HEK293 (cell line): ENCODE data around the gene PLD5.

Experiments used
- CTCF ChIA-PET: fragments of 350-600 bp; formaldehyde crosslinking; extraction: SDS; loops from one replicate; lab custom pipeline; 2021; ENCODE audit warnings: antibody characterized with exemption; lab: Yijun Ruan, JAX
- POLR2A ChIA-PET: fragments of 300-600 bp; formaldehyde crosslinking; extraction: SDS; loops from one replicate; lab custom pipeline; 2020; ENCODE audit warnings: antibody characterized with exemption, inconsistent platforms; lab: Yijun Ruan, JAX
- H3K27ac ChIP-seq: fragments of 200-500 bp; sonication (Bioruptor generic); 2 replicates; pipeline ENCODE4 v1.5.1; 2014; ENCODE audit warnings: low read depth, low read length, control low read depth, inconsistent platforms; ENCODE audit errors: extremely low read depth
- H3K36me3 ChIP-seq, 2 experiments: fragments of 200-500 bp in 1 of 2; sonication (Bioruptor generic) in 1 of 2; 1 replicate in 1 of 2; 2 replicates in 1 of 2; pipeline ENCODE4 v1.5.1; 2014 to 2017; ENCODE audit warnings: inconsistent platforms in 2 of 2, low read length in 2 of 2; ENCODE audit not compliant: control insufficient read depth in 2 of 2, insufficient read depth in 1 of 2
- H3K4me1 ChIP-seq: fragments of 200-500 bp; sonication (Bioruptor generic); 2 replicates; pipeline ENCODE4 v1.5.1; 2014; ENCODE audit warnings: mild to moderate bottlenecking, low read length, inconsistent platforms; ENCODE audit not compliant: control insufficient read depth, insufficient read depth
- H3K4me3 ChIP-seq: 2 replicates; pipeline ENCODE4 v1.5.1; 2011; ENCODE audit warnings: low read depth, mild to moderate bottlenecking, control low read depth, low read length, moderate library complexity
- H3K9me3 ChIP-seq: fragments of 200-500 bp; sonication (Bioruptor generic); 2 replicates; pipeline ENCODE4 v1.5.1; 2014; ENCODE audit warnings: low read depth, low read length, inconsistent platforms; ENCODE audit not compliant: control insufficient read depth, insufficient read depth
- BCL11B ChIP-seq: fragments of 450-650 bp; formaldehyde crosslinking; IDR thresholded peaks from 2 replicates; pipeline ENCODE4 v1.5.1; 2016; ENCODE audit warnings: low read depth, missing biosample characterization, missing genetic modification characterization
- GLIS2 ChIP-seq: fragments of 450-650 bp; formaldehyde crosslinking; IDR thresholded peaks from 2 replicates; pipeline ENCODE4 v1.5.1; 2016; ENCODE audit warnings: missing biosample characterization, missing genetic modification characterization
- HIC1 ChIP-seq: fragments of 450-650 bp; formaldehyde crosslinking; IDR thresholded peaks from 2 replicates; pipeline ENCODE4 v1.5.1; 2016; ENCODE audit warnings: missing biosample characterization, missing genetic modification characterization
- KLF1 ChIP-seq: fragments of 450-650 bp; formaldehyde crosslinking; IDR thresholded peaks from 2 replicates; pipeline ENCODE4 v1.5.1; 2016; ENCODE audit warnings: missing biosample characterization, missing genetic modification characterization
- SP7 ChIP-seq: fragments of 450-650 bp; formaldehyde crosslinking; IDR thresholded peaks from 2 replicates; pipeline ENCODE4 v1.5.1; 2016; ENCODE audit warnings: missing biosample characterization, missing genetic modification characterization
- TCF7L2 ChIP-seq: IDR thresholded peaks from 2 replicates; pipeline ENCODE4 v1.6.1; 2011; ENCODE audit warnings: low read depth, mild to moderate bottlenecking, inconsistent platforms, low read length, moderate library complexity, borderline replicate concordance
- ZNF138 ChIP-seq: fragments of 450-650 bp; formaldehyde crosslinking; IDR thresholded peaks from 2 replicates; pipeline ENCODE4 v1.5.1; 2016; ENCODE audit warnings: missing biosample characterization, missing genetic modification characterization, borderline replicate concordance
- ZNF146 ChIP-seq: fragments of 450-650 bp; formaldehyde crosslinking; IDR thresholded peaks from 2 replicates; pipeline ENCODE4 v1.5.1; 2016; ENCODE audit warnings: missing biosample characterization, missing genetic modification characterization
- ZNF157 ChIP-seq: fragments of 450-650 bp; formaldehyde crosslinking; IDR thresholded peaks from 2 replicates; pipeline ENCODE4 v1.5.1; 2016; ENCODE audit warnings: missing biosample characterization, missing genetic modification characterization
- ZNF169 ChIP-seq: fragments of 450-650 bp; formaldehyde crosslinking; IDR thresholded peaks from 2 replicates; pipeline ENCODE4 v1.5.1; 2016; ENCODE audit warnings: missing biosample characterization, missing genetic modification characterization
- ZNF274 ChIP-seq, 2 experiments: fragments of 200-500 bp in 1 of 2; fragments of 450-650 bp in 1 of 2; sonication (Bioruptor generic) in 1 of 2; formaldehyde crosslinking in 1 of 2; IDR thresholded peaks; 2 replicates each; pipeline versions ENCODE4 v1.5.1 to v1.6.1; 2014 to 2016; ENCODE audit warnings: borderline replicate concordance in 1 of 2, inconsistent platforms in 1 of 2, low read length in 1 of 2, missing biosample characterization in 1 of 2, missing genetic modification characterization in 1 of 2
- ZNF311 ChIP-seq: fragments of 450-650 bp; formaldehyde crosslinking; IDR thresholded peaks from 2 replicates; pipeline ENCODE4 v1.5.1; 2017; ENCODE audit warnings: missing biosample characterization, missing genetic modification characterization, borderline replicate concordance
- ZNF404 ChIP-seq: fragments of 450-650 bp; formaldehyde crosslinking; IDR thresholded peaks from 2 replicates; pipeline ENCODE4 v1.5.1; 2017; ENCODE audit warnings: missing biosample characterization, missing genetic modification characterization
- ZNF433 ChIP-seq: fragments of 450-650 bp; formaldehyde crosslinking; IDR thresholded peaks from 2 replicates; pipeline ENCODE4 v1.5.1; 2016; ENCODE audit warnings: missing biosample characterization, missing genetic modification characterization, low read depth
- ZNF513 ChIP-seq: fragments of 450-650 bp; IDR thresholded peaks from 2 replicates; pipeline ENCODE4 v1.5.1; 2018; ENCODE audit warnings: missing biosample characterization, missing genetic modification characterization
- ZNF555 ChIP-seq: fragments of 450-650 bp; formaldehyde crosslinking; conservative IDR thresholded peaks from 2 replicates; pipeline ENCODE4 v1.5.1; 2017; ENCODE audit warnings: missing biosample characterization, mild to moderate bottlenecking, missing genetic modification characterization, inconsistent platforms
- ZNF626 ChIP-seq: fragments of 450-650 bp; sonication (Bioruptor Pico); formaldehyde crosslinking; IDR thresholded peaks from 2 replicates; pipeline ENCODE4 v1.5.1; 2018; ENCODE audit warnings: missing biosample characterization, missing genetic modification characterization, inconsistent platforms
- ZNF629 ChIP-seq: fragments of 450-650 bp; formaldehyde crosslinking; IDR thresholded peaks from 2 replicates; pipeline ENCODE4 v1.5.1; 2017; ENCODE audit warnings: missing biosample characterization, missing genetic modification characterization
- ZNF664 ChIP-seq: fragments of 450-650 bp; formaldehyde crosslinking; IDR thresholded peaks from 2 replicates; pipeline ENCODE4 v1.5.1; 2016; ENCODE audit warnings: missing biosample characterization, missing genetic modification characterization
- TF ChIP-seq, protein P1 (sequence below): fragments of 450-650 bp; formaldehyde crosslinking; IDR thresholded peaks from 2 replicates; pipeline ENCODE4 v1.5.1; 2017; ENCODE audit warnings: missing biosample characterization, missing genetic modification characterization
- TF ChIP-seq, protein P2 (sequence below): fragments of 450-650 bp; formaldehyde crosslinking; IDR thresholded peaks from 2 replicates; pipeline ENCODE4 v1.5.1; 2016; ENCODE audit warnings: missing biosample characterization, missing genetic modification characterization, low read depth

The PLD5 gene

GRCh38 chr1:242140836-242141235 is 383.7 kb downstream of the PLD5 start (continued):
- no peak for TF ChIP-seq ZNF169 (tag by site-specific recombination)

GRCh38 chr1:242139986-242140385 is 384.5 kb downstream of the PLD5 start:
- H3K4me1 ChIP-seq, result no peaks in the 10 kb centered on the region
- POLR2A ChIA-PET, result no interaction called here
- no peak overlapping the region for H3K27ac ChIP-seq
- H3K9me3 ChIP-seq, result no peaks in the 10 kb centered on the region
- TF ChIP-seq KLF1 (tag by site-specific recombination), result no peak
- no peak for TF ChIP-seq ZNF146 (tag by site-specific recombination)
- TF ChIP-seq ZNF433 (tag by site-specific recombination), result no peak
- no peak for TF ChIP-seq ZNF555 (tag by site-specific recombination)
- no peak for TF ChIP-seq ZNF629 (tag by site-specific recombination)
- no peak for TF ChIP-seq HIC1
- no peak for TF ChIP-seq SP7 (tag by site-specific recombination)
- TF ChIP-seq TCF7L2, result no peak
- no peak for TF ChIP-seq GLIS2 (tag by site-specific recombination)
- no peak for TF ChIP-seq ZNF404 (tag by site-specific recombination)
- no peak for TF ChIP-seq ZNF157
- TF ChIP-seq, protein P1, sequence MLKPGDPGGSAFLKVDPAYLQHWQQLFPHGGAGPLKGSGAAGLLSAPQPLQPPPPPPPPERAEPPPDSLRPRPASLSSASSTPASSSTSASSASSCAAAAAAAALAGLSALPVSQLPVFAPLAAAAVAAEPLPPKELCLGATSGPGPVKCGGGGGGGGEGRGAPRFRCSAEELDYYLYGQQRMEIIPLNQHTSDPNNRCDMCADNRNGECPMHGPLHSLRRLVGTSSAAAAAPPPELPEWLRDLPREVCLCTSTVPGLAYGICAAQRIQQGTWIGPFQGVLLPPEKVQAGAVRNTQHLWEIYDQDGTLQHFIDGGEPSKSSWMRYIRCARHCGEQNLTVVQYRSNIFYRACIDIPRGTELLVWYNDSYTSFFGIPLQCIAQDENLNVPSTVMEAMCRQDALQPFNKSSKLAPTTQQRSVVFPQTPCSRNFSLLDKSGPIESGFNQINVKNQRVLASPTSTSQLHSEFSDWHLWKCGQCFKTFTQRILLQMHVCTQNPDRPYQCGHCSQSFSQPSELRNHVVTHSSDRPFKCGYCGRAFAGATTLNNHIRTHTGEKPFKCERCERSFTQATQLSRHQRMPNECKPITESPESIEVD (tag by site-specific recombination), result no peak
- TF ChIP-seq, protein P2, sequence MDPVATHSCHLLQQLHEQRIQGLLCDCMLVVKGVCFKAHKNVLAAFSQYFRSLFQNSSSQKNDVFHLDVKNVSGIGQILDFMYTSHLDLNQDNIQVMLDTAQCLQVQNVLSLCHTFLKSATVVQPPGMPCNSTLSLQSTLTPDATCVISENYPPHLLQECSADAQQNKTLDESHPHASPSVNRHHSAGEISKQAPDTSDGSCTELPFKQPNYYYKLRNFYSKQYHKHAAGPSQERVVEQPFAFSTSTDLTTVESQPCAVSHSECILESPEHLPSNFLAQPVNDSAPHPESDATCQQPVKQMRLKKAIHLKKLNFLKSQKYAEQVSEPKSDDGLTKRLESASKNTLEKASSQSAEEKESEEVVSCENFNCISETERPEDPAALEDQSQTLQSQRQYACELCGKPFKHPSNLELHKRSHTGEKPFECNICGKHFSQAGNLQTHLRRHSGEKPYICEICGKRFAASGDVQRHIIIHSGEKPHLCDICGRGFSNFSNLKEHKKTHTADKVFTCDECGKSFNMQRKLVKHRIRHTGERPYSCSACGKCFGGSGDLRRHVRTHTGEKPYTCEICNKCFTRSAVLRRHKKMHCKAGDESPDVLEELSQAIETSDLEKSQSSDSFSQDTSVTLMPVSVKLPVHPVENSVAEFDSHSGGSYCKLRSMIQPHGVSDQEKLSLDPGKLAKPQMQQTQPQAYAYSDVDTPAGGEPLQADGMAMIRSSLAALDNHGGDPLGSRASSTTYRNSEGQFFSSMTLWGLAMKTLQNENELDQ, result no peak
- CTCF ChIA-PET, result interaction anchor here (1.4 kb wide), 1 partner anchor 10 kb away, joined by 4 read pairs; no protein-coding TSS in a partner anchor
- no peak overlapping the region for H3K4me3 ChIP-seq
- H3K36me3 ChIP-seq, result no peaks in the 10 kb centered on the region

DNA sequence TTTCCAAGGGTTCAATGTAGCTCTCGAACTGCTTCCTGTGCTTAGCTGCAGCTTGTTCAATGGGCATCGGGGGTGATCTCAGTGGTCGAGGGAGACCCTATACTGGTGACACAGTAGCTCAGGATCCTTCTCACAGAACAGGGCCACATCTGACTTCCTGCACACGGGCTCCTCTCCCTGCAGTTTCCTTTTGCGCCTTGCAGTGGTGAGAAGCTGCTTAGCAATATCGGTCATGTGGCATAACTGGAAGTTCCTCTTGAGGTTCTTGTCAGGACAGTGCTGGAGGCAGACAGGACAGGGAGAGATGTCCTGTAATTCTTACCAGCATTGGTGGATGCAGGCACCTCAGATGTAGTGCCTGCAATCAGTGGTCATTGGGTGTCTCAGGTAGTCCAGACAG is 385.1 kb downstream of the PLD5 start:
- Histone ChIP-seq H3K4me1 (no peaks in the 10 kb centered on the region), H3K27ac (no peak overlapping the region), H3K9me3 (no peaks in the 10 kb centered on the region), H3K36me3 (no peaks in the 10 kb centered on the region), H3K4me3 (no peak overlapping the region)
- POLR2A ChIA-PET, result no interaction called here
- CTCF ChIA-PET, result interaction anchor here (1.4 kb wide), 1 partner anchor 10 kb away, joined by 4 read pairs; no protein-coding TSS in a partner anchor
- TF ChIP-seq ZNF138 (tag by site-specific recombination) (no peak), ZNF513 (tag by site-specific recombination) (no peak), ZNF274 (IDR thresholded peaks at IDR 0.05; ENCODE audit: low read length) (no peak), ZNF274 (tag by site-specific recombination; IDR thresholded peaks at IDR 0.05; ENCODE audit: borderline replicate concordance) (no peak), ZNF626 (tag by site-specific recombination) (no peak), ZNF311 (tag by site-specific recombination) (no peak), BCL11B (tag by site-specific recombination) (no peak), ZNF664 (no peak)
